GM20431 (cell line): ENCODE measurements around the gene CCDC24.

Source experiments
- in situ Hi-C: fragments of 300-500 bp; cut with MseI, MboI; formaldehyde crosslinking; loops from one replicate; pipeline ENCODE4 v1.15.0; 2020; ENCODE audit warnings: low sequenced_read_pairs; ENCODE audit not compliant: unreplicated experiment

The CCDC24 gene

GRCh38 chr1:43991476-43992231 lies at the start of gene CCDC24:
CCDC24 (plus strand) TSS chr1:43991599; CDS start chr1:43991879, 280 bp downstream.
- in situ Hi-C loops, result no loop called here

GRCh38 chr1:43942411-43942810 lies 49.0 kb upstream of the CCDC24 start:
- in situ Hi-C loops, result no loop called here

GRCh38 chr1:43944860-43945259 lies 46.5 kb upstream of the CCDC24 start:
- in situ Hi-C loops, result no loop called here

- in situ Hi-C loops, result no loop called here
Measured at GRCh38 chr1:43945674-43946235, 45.6 kb upstream of the CCDC24 start.

- in situ Hi-C loops, result no loop called here
Measured at GRCh38 chr1:43946236-43947060, 45.0 kb upstream of the CCDC24 start, which contains the start of gene IPO13. IPO13 (plus strand) TSS chr1:43946950; CDS start chr1:43947601, 651 bp downstream.

GRCh38 chr1:43947061-43947873 lies 44.1 kb upstream of the CCDC24 start:
- in situ Hi-C loops, result no loop called here

- in situ Hi-C loops, result no loop called here
Measured at GRCh38 chr1:43947874-43948437, 43.4 kb upstream of the CCDC24 start.

GRCh38 chr1:43949678-43950077 lies 41.7 kb upstream of the CCDC24 start:
- in situ Hi-C loops, result no loop called here

- in situ Hi-C loops, result no loop called here
Measured at GRCh38 chr1:43951021-43951985, 40.1 kb upstream of the CCDC24 start.

GRCh38 chr1:43952731-43953346 lies 38.6 kb upstream of the CCDC24 start:
- in situ Hi-C loops, result no loop called here

- in situ Hi-C loops, result no loop called here
Measured at GRCh38 chr1:43953361-43953760, 38.0 kb upstream of the CCDC24 start.

GRCh38 chr1:43954036-43954435 lies 37.4 kb upstream of the CCDC24 start:
- in situ Hi-C loops, result no loop called here

GRCh38 chr1:43956234-43956633 lies 35.2 kb upstream of the CCDC24 start:
- in situ Hi-C loops, result no loop called here

- in situ Hi-C loops, result no loop called here
Measured at GRCh38 chr1:43957407-43958040, 33.9 kb upstream of the CCDC24 start.

GRCh38 chr1:43958351-43959255 lies 32.8 kb upstream of the CCDC24 start:
- in situ Hi-C loops, result no loop called here

- in situ Hi-C loops, result no loop called here
Measured at GRCh38 chr1:43960798-43961197, 30.6 kb upstream of the CCDC24 start.

GRCh38 chr1:43961692-43962091 lies 29.7 kb upstream of the CCDC24 start:
- in situ Hi-C loops, result no loop called here
